PC-3 (cell line): Measurements from ENCODE around the gene APOL2. TPM values are rescaled to one million over a fixed set of nuclear protein-coding genes. Genes with fewer than 3 reads are reported as not detected.
"Not testable (repeated sequence)": the region's sequence is repeated elsewhere in the genome, so short reads cannot be mapped to it uniquely, and the experiment has no call there.

Experiments used
- ATAC-seq: fragments of 200-7000 bp; cut with Tn5 transposase; 2 replicates; pipeline ENCODE4 v1.9.1; 2020; ENCODE audit warnings: mild to moderate bottlenecking, moderate library complexity
- BruUV-seq: library from RNA; stranded (reverse); fragments of 400-500 nt; replicated peaks from 2 replicates; lab custom pipeline; 2021; lab: Mats Ljungman, UMichigan
- CTCF ChIA-PET: fragments of 300-600 bp; sonication (Branson Sonifier 250); formaldehyde crosslinking; loops from one replicate; lab custom pipeline; 2022; ENCODE audit warnings: antibody characterized with exemption; lab: Charles Lee
- POLR2A ChIA-PET: fragments of 300-600 bp; sonication (Branson Sonifier 250); formaldehyde crosslinking; loops from one replicate; lab custom pipeline; 2022; ENCODE audit warnings: antibody characterized with exemption; ENCODE audit not compliant: unreplicated experiment; lab: Charles Lee
- DNase-seq: peaks from one replicate; pipeline ENCODE4 v3.0.0-alpha.2; 2015
- H2AFZ ChIP-seq: fragments of 300-600 bp; sonication (generic); 2 replicates; pipeline ENCODE4 v1.6.0; 2016; ENCODE audit warnings: antibody characterized with exemption, low read length
- H3F3A ChIP-seq: fragments of 300-600 bp; sonication (generic); one replicate; pipeline ENCODE4 v1.6.0; 2017; ENCODE audit warnings: antibody characterized with exemption, low read length, control low read depth, mild to moderate bottlenecking; ENCODE audit not compliant: unreplicated experiment
- H3K27ac ChIP-seq: fragments of 300-600 bp; sonication (generic); 2 replicates; pipeline ENCODE4 v1.5.1; 2016; ENCODE audit warnings: mild to moderate bottlenecking, low read length
- H3K27me3 ChIP-seq: fragments of 300-600 bp; sonication (generic); 2 replicates; pipeline ENCODE4 v1.6.1; 2016; ENCODE audit warnings: low read length, mixed read lengths
- H3K36me3 ChIP-seq: fragments of 300-600 bp; sonication (generic); 2 replicates; pipeline ENCODE4 v1.6.1; 2016; ENCODE audit warnings: low read depth, mixed run types, low read length, mixed read lengths
- H3K4me1 ChIP-seq: fragments of 300-600 bp; sonication (generic); 2 replicates; pipeline ENCODE4 v1.5.1; 2016; ENCODE audit warnings: low read length; ENCODE audit not compliant: insufficient read depth
- H3K4me2 ChIP-seq: fragments of 300-600 bp; sonication (generic); 2 replicates; pipeline ENCODE4 v1.6.0; 2016; ENCODE audit warnings: low read length
- H3K4me3 ChIP-seq: fragments of 300-600 bp; sonication (generic); 2 replicates; pipeline ENCODE4 v1.5.1; 2016; ENCODE audit warnings: mild to moderate bottlenecking, low read length, mixed read lengths
- H3K79me2 ChIP-seq: fragments of 300-600 bp; sonication (generic); 2 replicates; pipeline ENCODE4 v1.6.1; 2017; ENCODE audit warnings: low read length, mixed read lengths
- H3K9ac ChIP-seq: fragments of 300-600 bp; sonication (generic); 2 replicates; pipeline ENCODE4 v1.6.0; 2016; ENCODE audit warnings: mild to moderate bottlenecking, low read length
- H3K9me2 ChIP-seq: fragments of 300-600 bp; sonication (generic); replicated peaks from 2 replicates; pipeline ENCODE4 v1.6.1; 2016; ENCODE audit warnings: mixed run types, low read length, mixed read lengths
- H3K9me3 ChIP-seq: fragments of 300-600 bp; sonication (generic); 2 replicates; pipeline ENCODE4 v1.6.1; 2016; ENCODE audit warnings: low read length, mixed read lengths
- H4K20me1 ChIP-seq: fragments of 300-600 bp; sonication (generic); 2 replicates; pipeline ENCODE4 v1.6.1; 2016; ENCODE audit warnings: low read length, mixed read lengths
- EZH2 ChIP-seq: fragments of 300-600 bp; sonication (generic); IDR thresholded peaks from one replicate; pipeline ENCODE4 v1.6.1; 2017; ENCODE audit warnings: antibody characterized with exemption, mild to moderate bottlenecking, low read length; ENCODE audit not compliant: unreplicated experiment
- EZH2phosphoT487 ChIP-seq: fragments of 300-600 bp; sonication (generic); IDR thresholded peaks from 2 replicates; pipeline ENCODE4 v1.6.1; 2018; ENCODE audit warnings: mild to moderate bottlenecking, antibody characterized with exemption, low read length, borderline replicate concordance
- intact Hi-C: fragments of 100-400 bp; cut with micrococcal nuclease; formaldehyde crosslinking; loops from 2 replicates; pipeline ENCODE4 v1.9.0; 2023
- total RNA-seq: library from RNA; depleted of rRNA; stranded (reverse); fragments of >200 nt; gene quantifications from 2 replicates; pipeline ENCODE4 v1.2.3, GENCODE V29; 2014
- TF ChIP-seq, protein P1 (sequence below): fragments of 300-600 bp; sonication (generic); conservative IDR thresholded peaks from 2 replicates; pipeline ENCODE4 v1.5.1; 2017; ENCODE audit warnings: antibody characterized with exemption, low read depth, mild to moderate bottlenecking, low read length

APOL2 gene
- total RNA-seq, 1 experiment from 2014 or later: 9.7 TPM

DNA sequence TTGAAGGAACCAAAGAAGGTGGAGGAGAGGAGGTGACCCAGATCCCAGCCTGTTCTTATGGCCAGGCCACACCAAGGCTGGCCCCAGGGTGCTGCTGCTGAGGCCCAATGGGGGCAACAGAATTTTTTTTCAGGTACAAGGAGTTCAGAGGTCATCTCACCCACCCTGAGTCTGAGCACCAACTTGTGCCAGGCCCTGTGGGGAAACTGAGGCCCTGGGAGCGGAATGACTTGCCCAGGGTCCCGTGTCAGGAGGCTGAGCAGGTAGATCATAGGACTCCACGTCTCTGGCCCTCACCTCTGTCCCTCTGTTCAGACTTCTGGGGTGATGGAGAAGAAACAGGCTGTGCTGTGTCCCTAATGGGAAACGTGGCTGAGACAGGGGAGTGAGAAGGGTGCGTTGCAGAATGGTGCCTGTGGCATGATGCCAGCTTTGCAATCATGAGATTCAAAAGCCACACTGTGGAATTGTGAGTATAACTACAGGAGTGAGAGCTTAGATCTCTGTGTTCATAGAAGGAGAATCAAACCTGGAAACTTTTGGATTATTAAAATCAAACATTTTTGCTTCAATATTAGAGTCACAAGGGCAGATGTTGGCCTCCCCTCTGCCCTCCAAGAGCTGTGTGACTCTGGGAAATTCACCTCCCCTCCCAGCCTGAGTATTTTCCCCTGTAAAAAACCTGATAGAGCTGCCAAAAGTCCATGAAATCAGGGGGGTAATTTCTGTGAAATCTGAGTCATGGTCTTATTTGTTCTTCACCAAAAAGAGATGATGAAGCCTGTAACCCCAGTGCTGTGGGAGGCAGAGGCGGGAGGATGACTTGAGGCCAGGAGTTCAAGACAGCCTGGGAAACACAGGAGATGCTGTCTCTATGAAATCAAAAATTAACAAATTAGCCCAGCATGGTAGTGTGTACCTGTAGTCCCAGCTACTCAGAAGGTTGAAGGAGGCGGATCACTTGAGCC, 14.5 kb upstream of the APOL2 start:
- TF ChIP-seq, protein P1, sequence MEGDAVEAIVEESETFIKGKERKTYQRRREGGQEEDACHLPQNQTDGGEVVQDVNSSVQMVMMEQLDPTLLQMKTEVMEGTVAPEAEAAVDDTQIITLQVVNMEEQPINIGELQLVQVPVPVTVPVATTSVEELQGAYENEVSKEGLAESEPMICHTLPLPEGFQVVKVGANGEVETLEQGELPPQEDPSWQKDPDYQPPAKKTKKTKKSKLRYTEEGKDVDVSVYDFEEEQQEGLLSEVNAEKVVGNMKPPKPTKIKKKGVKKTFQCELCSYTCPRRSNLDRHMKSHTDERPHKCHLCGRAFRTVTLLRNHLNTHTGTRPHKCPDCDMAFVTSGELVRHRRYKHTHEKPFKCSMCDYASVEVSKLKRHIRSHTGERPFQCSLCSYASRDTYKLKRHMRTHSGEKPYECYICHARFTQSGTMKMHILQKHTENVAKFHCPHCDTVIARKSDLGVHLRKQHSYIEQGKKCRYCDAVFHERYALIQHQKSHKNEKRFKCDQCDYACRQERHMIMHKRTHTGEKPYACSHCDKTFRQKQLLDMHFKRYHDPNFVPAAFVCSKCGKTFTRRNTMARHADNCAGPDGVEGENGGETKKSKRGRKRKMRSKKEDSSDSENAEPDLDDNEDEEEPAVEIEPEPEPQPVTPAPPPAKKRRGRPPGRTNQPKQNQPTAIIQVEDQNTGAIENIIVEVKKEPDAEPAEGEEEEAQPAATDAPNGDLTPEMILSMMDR: no peak
- TF ChIP-seq EZH2 (no peak), EZH2phosphoT487 (no peak)
- CTCF ChIA-PET: no interaction called here
- ATAC-seq (no peak; the same call in 1 of the 2 replicates), DNase-seq (no peak)
- Histone ChIP-seq H3K27ac (no peak overlapping the region), H3F3A (no peaks in the 10 kb centered on the region), H3K36me3 (no peaks in the 10 kb centered on the region), H3K9me2 (no peaks in the 10 kb centered on the region), H3K27me3 (no peaks in the 10 kb centered on the region), H4K20me1 (no peaks in the 10 kb centered on the region), H2AFZ (no peak overlapping the region), H3K4me1 (no peaks in the 10 kb centered on the region), H3K79me2 (no peaks in the 10 kb centered on the region), H3K4me2 (no peak overlapping the region), H3K9me3 (no peaks in the 10 kb centered on the region), H3K9ac (no peak overlapping the region), H3K4me3 (no peak overlapping the region)
- POLR2A ChIA-PET: no interaction called here
- no TSS peak for BruUV-seq
- intact Hi-C loops: no loop called here

DNA sequence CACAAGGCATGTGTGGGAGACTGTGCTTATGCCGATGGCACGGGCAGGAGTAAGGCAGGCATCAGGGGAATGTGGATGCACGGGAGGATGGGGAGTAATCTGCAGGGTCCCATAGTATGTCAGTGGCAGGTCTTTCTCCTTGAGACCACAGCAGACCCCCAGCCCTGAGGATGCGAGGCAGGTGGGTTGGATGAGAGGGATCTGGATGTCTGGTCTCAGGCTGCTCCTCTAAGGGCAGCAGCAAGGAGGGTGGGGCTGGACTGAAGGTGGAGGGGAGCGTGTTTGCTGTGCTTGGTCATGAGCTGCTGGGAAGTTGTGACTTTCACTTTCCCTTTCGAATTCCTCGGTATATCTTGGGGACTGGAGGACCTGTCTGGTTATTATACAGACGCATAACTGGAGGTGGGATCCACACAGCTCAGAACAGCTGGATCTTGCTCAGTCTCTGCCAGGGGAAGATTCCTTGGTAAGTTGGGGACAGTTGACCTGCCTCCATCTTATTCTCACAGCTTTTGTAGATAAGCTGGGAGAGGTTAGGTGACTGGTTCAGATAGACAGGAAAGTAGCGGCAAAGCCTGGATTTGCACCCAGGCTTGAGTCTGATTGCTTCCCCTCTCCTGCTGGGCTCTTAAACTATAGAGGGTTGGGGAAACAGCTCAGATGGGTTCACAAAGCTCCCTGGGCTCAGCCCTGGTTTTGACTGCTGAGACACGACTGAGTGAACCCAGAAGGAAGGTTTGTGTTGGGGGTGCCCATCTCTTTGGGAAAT, 13.6 kb upstream of the APOL2 start, which contains the start of gene APOL1:
Gene APOL1, plus strand, starts transcription at position 380 of the 769 bp plus-strand sequence. CDS start 1,823 bp downstream, outside the sequence.
- Histone ChIP-seq H3K9me3 (no peaks in the 10 kb centered on the region), H3K4me3 (no peak within 1 kb of the TSS), H3K79me2 (no peaks in the 10 kb centered on the region), H2AFZ (no peak within 1 kb of the TSS), H3K27me3 (no peaks in the 10 kb centered on the region), H3K27ac (no peak within 1 kb of the TSS), H4K20me1 (no peaks in the 10 kb centered on the region), H3K9me2 (no peaks in the 10 kb centered on the region), H3K4me1 (no peaks in the 10 kb centered on the region), H3K4me2 (no peak within 1 kb of the TSS), H3K9ac (no peak within 1 kb of the TSS), H3K36me3 (no peaks in the 10 kb centered on the region), H3F3A (no peaks in the 10 kb centered on the region)
- ChIA-PET POLR2A (no interaction called here), CTCF (no interaction called here)
- intact Hi-C loops: no loop called here
- DNase-seq: no peak
- no TSS peak for BruUV-seq
- no peak for ATAC-seq
- TF ChIP-seq EZH2phosphoT487 (no peak), EZH2 (no peak)
- TF ChIP-seq, protein P1: no peak

DNA sequence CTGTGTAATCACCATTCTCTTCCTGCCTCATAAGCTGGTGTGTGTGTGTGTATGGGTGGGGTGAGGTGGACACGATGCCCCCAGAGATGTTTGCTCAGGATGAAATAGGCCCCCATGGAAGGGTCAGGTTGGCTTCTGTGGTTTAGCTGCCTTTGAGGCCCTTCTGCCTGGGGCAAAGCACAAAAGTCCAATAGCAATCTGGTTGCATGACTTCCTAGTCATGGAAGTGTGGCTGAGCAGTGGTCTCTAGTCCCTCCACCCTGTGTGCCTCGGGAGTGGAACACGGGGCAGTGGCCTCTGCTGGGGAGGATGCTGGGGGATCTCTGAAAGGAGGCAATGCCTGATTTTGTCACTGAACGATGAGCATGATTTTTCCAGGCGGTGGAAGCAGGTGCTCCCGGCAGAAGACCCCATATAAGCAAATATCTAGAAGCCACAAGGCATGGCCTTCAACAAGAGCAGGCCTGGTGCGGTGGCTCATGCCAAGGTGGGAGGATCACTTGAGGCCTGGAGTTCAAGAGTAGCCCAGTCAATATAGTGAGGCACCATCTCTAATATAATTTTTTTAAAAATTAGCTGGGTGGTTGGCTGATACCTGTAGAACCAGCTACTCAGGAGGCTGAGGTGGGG, 12.8 kb upstream of the APOL2 start:
- H3F3A ChIP-seq, H3K9ac ChIP-seq, CTCF ChIA-PET, H3K4me2 ChIP-seq, POLR2A ChIA-PET, H3K9me2 ChIP-seq, H3K79me2 ChIP-seq, ATAC-seq, H3K9me3 ChIP-seq, H3K27ac ChIP-seq, BruUV-seq, H3K27me3 ChIP-seq, H3K4me3 ChIP-seq, H2AFZ ChIP-seq, H4K20me1 ChIP-seq, H3K4me1 ChIP-seq, H3K36me3 ChIP-seq, intact Hi-C loops, DNase-seq: not testable (repeated sequence)

DNA sequence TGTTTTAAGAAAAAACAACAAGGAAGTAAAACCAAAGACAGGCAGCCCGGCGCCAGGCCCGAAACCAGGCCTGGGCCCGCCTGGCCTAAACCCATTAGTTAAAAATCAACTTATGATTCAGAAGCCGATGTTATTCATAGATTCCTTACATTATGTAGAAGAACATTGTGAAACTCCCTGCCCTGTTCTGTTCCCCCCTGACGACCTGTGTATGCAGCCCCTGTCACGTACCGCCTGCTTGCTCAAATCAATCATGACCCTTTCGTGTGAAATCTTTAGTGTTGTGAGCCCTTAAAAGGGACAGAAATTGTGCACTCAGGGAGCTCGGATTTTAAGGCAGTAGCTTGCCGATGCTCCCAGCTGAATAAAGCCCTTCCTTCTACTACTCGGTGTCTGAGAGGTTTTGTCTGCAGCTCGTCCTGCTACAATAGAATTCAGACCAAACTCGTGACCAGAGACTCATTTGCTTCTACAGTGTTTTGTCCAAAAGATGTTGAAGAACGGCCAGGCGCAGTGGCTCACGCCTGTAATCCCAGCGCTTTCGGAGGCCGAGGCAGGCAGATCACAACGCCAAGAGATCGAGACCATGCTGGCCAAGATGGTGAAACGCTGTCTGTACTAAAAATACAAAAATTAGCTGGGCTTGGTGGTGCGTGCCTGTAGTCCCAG, 11.1 kb upstream of the APOL2 start:
- H3K9me2 ChIP-seq, H3K27ac ChIP-seq, H2AFZ ChIP-seq, BruUV-seq, H3F3A ChIP-seq, H3K9ac ChIP-seq, H3K36me3 ChIP-seq, DNase-seq, H4K20me1 ChIP-seq, ATAC-seq, H3K4me1 ChIP-seq, intact Hi-C loops, POLR2A ChIA-PET, CTCF ChIA-PET, H3K79me2 ChIP-seq, H3K27me3 ChIP-seq, H3K9me3 ChIP-seq, H3K4me3 ChIP-seq, H3K4me2 ChIP-seq: not testable (repeated sequence)
